ENCODE results near the gene SGK2.

Gene SGK2

DNA sequence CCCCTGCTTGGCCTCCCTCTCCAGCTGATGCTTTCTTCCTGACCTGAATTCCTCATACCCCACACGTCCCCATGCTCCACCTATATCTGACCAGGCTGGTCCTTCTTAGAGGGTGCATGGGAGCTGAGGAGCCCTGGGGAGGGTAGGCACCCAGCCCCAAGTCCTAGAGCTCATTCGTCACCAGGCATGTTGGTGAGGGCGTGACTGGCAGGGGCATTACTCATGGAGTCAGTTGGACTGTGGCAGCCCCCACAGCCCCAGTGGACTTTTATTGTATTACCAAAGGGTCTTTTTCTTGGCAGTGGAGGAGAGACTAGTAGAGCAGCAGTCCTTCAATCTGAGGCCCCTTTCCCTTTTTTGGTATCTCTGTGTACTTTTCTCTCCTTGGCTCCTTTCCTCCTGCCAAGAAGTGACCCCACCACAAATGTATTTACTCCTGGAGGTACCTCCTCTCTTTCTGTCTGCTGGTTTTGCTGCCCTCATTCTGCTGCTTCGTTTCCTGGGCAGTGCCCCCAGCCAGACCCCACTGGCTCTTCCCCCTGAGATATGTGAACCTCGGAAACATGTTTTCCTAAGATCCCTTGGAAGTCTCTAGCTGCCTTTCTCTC, 10.4 kb upstream of the SGK2 start:
- TF ChIP-seq POLR2A (IDR thresholded peaks at IDR 0.05; ENCODE audit: low read depth, low read length), result no peak
- no peak for TF ChIP-seq TAF1 (IDR thresholded peaks at IDR 0.05; ENCODE audit: borderline replicate concordance, low read depth, low read length)
- no peak for TF ChIP-seq POLR2AphosphoS5 (IDR thresholded peaks at IDR 0.05; ENCODE audit: low read depth, low read length)
- DNase-seq (ENCODE audit: insufficient read length), result no peak
- FAIRE-seq, result no peak

DNA sequence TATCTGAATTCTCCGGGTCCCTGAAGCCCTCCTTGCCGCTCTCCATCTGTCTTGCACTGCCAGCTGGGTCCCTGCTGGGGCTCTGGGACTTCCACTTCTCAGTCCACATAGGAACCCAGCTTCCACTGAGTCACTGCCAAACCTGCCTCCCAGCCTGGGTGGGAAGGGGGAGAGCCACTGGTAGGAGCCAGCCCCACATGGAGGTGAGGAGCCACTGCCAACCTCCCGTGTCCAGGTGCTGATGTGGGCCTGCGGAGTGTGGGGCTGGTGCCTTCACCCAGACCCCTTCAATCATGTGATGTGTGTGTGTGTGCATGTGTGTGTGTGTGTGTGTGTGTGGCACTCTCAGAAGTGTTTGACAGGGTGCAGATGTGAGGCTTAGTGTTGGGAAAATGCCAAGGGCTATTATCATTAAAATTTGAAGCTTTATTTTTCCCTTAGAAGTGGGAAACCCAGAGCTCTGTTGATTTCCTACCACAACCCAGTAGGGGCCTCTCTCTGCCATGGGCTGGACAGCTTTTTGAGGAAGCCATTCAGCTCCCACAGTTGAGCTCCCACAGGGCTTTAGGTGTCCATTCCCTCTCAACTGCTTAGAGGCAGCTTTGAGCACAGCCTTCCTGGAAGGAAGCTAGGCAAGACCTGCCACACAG, 9.3 kb upstream of the SGK2 start:
- DNase-seq (ENCODE audit: insufficient read length) (no peak), FAIRE-seq (no peak)
- TF ChIP-seq POLR2AphosphoS5 (IDR thresholded peaks at IDR 0.05; ENCODE audit: low read depth, low read length), result no peak
- TF ChIP-seq TAF1 (IDR thresholded peaks at IDR 0.05; ENCODE audit: borderline replicate concordance, low read depth, low read length), result no peak
- no peak for TF ChIP-seq POLR2A (IDR thresholded peaks at IDR 0.05; ENCODE audit: low read depth, low read length)

DNA sequence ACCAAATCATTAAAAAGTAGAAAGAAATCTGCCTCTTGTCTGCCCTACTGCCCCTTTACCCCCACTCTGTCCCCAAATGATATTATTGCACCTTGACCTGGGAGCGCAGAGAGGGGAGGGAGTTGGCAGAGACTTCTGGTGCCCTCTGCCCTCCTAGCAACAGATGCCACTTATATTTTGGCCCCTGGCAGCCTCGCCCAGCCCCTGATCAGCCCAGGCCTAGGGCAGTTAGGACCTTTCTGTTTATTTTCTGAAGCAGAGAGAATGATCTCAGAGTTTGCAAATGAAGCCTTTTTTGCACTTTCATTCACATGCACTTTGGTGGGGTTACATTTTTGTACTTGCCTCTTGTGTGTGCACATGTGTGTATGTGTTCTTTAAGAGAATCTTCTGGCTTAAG, 8.4 kb upstream of the SGK2 start:
- DNase-seq (ENCODE audit: insufficient read length) (no peak), FAIRE-seq (no peak)
- TF ChIP-seq POLR2AphosphoS5 (IDR thresholded peaks at IDR 0.05; ENCODE audit: low read depth, low read length) (no peak), POLR2A (IDR thresholded peaks at IDR 0.05; ENCODE audit: low read depth, low read length) (no peak), TAF1 (IDR thresholded peaks at IDR 0.05; ENCODE audit: borderline replicate concordance, low read depth, low read length) (no peak)

DNA sequence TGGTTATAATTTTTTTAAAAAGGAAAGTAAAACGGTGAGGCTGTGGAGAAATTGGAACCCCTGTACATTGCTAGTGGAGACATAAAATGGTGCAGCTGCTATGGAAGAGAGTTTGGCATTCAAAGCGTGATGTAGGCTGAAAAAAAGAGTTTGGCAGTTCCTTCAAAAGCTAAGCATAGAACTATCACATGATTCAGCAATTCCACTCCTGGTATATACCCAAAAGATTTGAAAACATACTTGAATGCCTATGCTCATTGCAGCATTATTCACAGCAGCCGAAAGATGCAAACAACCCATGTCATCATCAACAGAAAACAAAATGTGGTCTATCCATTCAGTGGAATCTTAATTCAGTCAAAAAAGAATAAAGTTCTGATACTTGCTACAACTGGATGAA, 4.5 kb upstream of the SGK2 start:
- FAIRE-seq (no peak), DNase-seq (ENCODE audit: insufficient read length) (no peak)
- TF ChIP-seq TAF1 (IDR thresholded peaks at IDR 0.05; ENCODE audit: borderline replicate concordance, low read depth, low read length), result no peak
- TF ChIP-seq POLR2A (IDR thresholded peaks at IDR 0.05; ENCODE audit: low read depth, low read length), result no peak
- no peak for TF ChIP-seq POLR2AphosphoS5 (IDR thresholded peaks at IDR 0.05; ENCODE audit: low read depth, low read length)

DNA sequence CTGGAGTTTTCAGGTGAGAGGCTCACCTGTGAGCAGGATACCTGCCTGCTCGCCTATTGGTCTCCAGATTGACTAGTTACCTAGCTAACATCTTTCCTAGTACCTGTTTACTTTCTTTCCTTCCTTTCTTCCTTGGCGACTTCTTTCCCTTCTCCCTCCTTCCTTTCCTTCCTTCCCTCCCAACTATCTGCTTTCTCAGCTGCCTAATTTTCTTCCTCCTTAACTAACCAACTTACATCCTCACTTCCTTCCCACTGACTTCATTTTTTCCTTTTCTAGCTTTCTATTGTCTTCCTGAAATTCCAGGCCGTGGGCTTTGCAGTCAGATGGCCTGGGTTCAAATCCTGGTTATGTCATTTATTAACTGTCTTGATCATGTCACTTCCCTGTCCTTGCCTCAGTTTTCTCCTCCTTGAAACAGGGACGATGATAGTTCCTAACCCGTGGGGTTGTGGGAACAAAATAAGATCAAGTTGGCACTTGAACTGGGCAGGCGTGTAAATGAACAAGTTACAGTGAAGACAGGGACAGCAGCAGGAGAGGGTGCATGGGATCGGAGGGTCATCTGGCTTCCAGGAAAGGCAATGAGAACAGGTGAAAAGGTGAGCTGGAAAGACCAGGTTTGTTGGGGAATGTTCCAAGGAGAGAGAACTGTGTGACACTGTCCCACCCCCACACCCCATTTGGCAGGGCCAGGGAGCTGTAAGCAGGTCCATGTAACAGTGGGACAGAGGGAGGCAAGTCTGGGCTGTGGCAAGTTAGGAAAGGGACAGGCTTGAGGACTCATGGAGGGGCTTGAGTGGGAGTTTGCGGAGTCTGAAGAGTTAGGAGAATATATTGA, 540 bp downstream of the SGK2 start:
- no peak for TF ChIP-seq POLR2A (IDR thresholded peaks at IDR 0.05; ENCODE audit: low read depth, low read length)
- no peak for TF ChIP-seq POLR2AphosphoS5 (IDR thresholded peaks at IDR 0.05; ENCODE audit: low read depth, low read length)
- no peak for TF ChIP-seq TAF1 (IDR thresholded peaks at IDR 0.05; ENCODE audit: borderline replicate concordance, low read depth, low read length)
- FAIRE-seq, result no peak
- no peak for DNase-seq (ENCODE audit: insufficient read length)

DNA sequence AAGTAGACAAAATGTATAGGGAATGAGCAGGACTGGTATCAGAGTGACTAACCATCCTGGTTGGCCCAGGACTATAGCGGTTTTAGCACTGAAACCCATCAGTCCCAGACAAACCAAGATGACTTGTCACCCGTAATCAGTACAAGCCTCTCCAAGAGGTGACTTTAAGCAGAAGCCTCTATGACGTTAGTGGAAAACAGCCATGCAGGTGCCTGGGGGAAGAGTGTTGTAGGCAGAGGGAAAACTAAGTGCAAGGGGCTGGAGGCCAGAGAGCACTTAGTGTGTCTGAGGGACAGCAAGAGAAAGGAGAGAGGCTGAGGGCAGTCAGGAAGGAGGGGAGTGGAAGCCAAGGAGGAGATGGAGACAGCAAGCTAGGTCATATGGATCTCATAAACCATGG, 2.1 kb downstream of the SGK2 start:
- no peak for FAIRE-seq

DNA sequence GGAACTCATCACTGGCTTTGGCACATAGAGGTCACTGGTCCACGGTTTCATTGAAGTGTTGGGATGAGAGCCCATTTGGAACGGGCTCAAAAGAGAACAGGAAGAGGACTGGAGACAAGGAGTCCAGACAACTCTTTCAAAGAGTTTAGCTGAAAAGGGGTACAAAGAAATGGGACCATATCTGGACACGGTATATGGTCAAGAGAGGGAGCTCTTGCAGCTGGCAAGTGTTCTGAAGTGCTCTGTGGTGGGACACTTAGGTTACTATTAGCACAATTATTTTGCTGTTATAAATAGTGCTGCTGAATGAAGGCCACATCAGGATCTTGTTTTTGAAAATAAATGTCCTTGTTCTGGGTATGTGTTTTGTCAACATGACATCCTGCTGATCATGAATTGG, 4.6 kb downstream of the SGK2 start:
- FAIRE-seq (no peak), DNase-seq (ENCODE audit: insufficient read length) (no peak)
- no peak for TF ChIP-seq TAF1 (IDR thresholded peaks at IDR 0.05; ENCODE audit: borderline replicate concordance, low read depth, low read length)
- no peak for TF ChIP-seq POLR2A (IDR thresholded peaks at IDR 0.05; ENCODE audit: low read depth, low read length)
- no peak for TF ChIP-seq POLR2AphosphoS5 (IDR thresholded peaks at IDR 0.05; ENCODE audit: low read depth, low read length)

More for the DNA sequence above, 2.1 kb downstream of the SGK2 start:
- TF ChIP-seq TAF1 (IDR thresholded peaks at IDR 0.05; ENCODE audit: borderline replicate concordance, low read depth, low read length) (no peak), POLR2A (IDR thresholded peaks at IDR 0.05; ENCODE audit: low read depth, low read length) (no peak), POLR2AphosphoS5 (IDR thresholded peaks at IDR 0.05; ENCODE audit: low read depth, low read length) (no peak)
- DNase-seq (ENCODE audit: insufficient read length), result no peak

DNA sequence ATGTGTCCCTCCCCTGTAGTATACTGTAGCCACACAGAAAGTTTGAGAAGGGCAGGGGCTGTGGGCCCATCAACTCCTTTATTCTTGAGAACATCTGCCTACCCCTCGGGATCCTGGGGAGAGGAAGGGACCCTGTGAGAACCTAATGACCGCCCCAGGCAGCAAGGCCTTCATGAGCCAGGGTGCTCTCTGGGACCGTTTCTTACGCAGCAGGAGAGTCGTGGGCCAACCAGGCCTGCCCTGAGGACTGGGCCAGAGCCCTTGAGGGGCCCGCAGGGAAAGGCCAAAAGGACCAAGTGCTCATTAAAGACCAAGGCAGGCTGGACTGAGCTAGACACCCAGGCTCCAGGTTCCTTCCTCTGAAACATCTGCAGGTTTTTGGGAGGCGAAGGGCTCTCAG, 5.2 kb downstream of the SGK2 start:
- FAIRE-seq (no peak), DNase-seq (ENCODE audit: insufficient read length) (no peak)
- TF ChIP-seq TAF1 (IDR thresholded peaks at IDR 0.05; ENCODE audit: borderline replicate concordance, low read depth, low read length) (no peak), POLR2AphosphoS5 (IDR thresholded peaks at IDR 0.05; ENCODE audit: low read depth, low read length) (no peak)

DNA sequence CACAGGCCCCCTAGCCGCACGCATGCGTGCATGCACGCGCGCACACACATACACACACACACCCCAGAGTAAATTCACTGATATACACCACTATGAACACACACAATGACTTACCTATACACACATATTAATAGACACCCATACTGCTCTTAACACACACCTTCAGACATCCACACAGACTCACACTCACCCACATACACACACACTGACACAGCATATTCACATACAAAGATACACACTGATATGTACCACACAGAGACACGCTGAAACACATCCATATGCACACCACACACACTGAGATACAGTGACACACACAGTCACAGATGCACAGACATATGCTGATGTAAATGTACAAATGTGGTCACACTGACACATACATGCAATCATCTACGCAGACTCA, 5.6 kb downstream of the SGK2 start:
- FAIRE-seq (no peak), DNase-seq (ENCODE audit: insufficient read length) (no peak)
- no peak for TF ChIP-seq POLR2A (IDR thresholded peaks at IDR 0.05; ENCODE audit: low read depth, low read length)
- no peak for TF ChIP-seq TAF1 (IDR thresholded peaks at IDR 0.05; ENCODE audit: borderline replicate concordance, low read depth, low read length)
- no peak for TF ChIP-seq POLR2AphosphoS5 (IDR thresholded peaks at IDR 0.05; ENCODE audit: low read depth, low read length)

DNA sequence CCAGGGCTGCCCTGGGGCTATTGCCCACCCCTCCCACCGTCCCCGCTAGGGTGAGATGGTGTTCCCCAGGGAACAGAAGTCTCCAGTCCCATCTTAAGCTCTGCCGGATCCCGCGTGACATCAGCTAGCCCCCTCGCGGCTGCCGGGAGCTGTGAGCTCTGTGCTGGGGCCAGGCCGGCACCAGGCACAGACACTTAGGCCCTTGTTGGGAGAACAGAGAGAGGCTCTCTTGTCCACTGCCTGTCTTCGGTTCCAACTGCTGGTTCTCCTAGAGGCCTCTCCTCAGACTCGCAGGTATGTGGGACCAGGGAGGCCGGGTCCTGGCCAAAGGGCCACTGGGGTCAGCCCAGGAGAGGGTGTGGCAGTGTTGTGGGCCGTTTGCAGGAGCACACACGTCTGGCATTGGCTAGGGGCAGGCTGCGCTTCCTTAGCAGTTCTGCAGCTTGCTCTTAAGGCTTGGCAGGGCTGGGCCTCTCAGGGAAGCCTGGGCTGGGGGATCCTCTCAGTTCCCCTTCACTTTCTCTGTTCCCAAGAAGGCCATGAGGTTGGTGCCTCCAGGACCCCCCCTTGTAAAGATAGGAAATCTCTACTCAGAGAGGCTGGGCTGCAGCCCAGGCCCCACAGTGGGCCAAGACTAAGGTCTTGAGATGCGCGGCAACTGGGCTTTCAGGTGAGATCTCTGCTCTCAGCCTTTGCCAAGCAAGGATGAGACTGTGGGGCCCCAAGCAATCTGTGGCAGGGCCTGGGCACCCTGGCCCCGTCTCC, 6.3 kb downstream of the SGK2 start:
- DNase-seq (ENCODE audit: insufficient read length) (no peak), FAIRE-seq (no peak)
- no peak for TF ChIP-seq POLR2A (IDR thresholded peaks at IDR 0.05; ENCODE audit: low read depth, low read length)
- no peak for TF ChIP-seq TAF1 (IDR thresholded peaks at IDR 0.05; ENCODE audit: borderline replicate concordance, low read depth, low read length)
- TF ChIP-seq POLR2AphosphoS5 (IDR thresholded peaks at IDR 0.05; ENCODE audit: low read depth, low read length), result no peak

DNA sequence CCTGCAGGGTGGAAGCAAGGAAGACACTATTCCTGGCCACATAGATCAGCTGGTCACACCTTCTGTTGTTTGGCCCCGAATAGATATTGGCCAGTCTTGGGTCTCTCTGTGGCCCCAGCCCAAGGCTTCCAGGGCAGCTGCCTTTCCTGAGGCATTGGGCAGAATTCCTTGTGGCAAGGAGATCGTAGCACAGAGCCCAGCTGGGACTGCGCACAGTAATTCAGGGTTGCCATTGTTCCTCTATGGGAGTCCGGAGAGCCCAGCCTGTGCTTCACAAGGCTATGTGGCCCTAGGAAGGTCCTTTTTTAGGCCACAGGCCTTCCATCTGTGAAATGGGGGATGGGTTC, 6.9 kb downstream of the SGK2 start:
- DNase-seq (ENCODE audit: insufficient read length), result no peak
- TF ChIP-seq POLR2AphosphoS5 (IDR thresholded peaks at IDR 0.05; ENCODE audit: low read depth, low read length), result no peak
- TF ChIP-seq POLR2A (IDR thresholded peaks at IDR 0.05; ENCODE audit: low read depth, low read length), result no peak
- TF ChIP-seq TAF1 (IDR thresholded peaks at IDR 0.05; ENCODE audit: borderline replicate concordance, low read depth, low read length), result no peak
- FAIRE-seq, result no peak
